GM23248 (cell line): ENCODE results near the gene ADAMTS10.

Source experiments
- EZH2 ChIP-seq: fragments of 200-600 bp; sonication (generic); IDR thresholded peaks from 2 replicates; pipeline ENCODE4 v1.6.1; 2018; ENCODE audit warnings: antibody characterized with exemption, mild to moderate bottlenecking; ENCODE audit not compliant: insufficient read depth, poor library complexity, severe bottlenecking
- EZH2phosphoT487 ChIP-seq: fragments of 200-600 bp; sonication (generic); IDR thresholded peaks from 2 replicates; pipeline ENCODE4 v1.6.1; 2018; ENCODE audit warnings: antibody characterized with exemption, moderate library complexity, mild to moderate bottlenecking, low read depth; ENCODE audit not compliant: insufficient read depth

- TF ChIP-seq EZH2, result no peak
- TF ChIP-seq EZH2phosphoT487, result no peak
Measured at GRCh38 chr19:8584965-8585893, 25.3 kb downstream of the ADAMTS10 start.
